ENCODE data around the gene RNF125. TPM values are rescaled to one million over a fixed set of nuclear protein-coding genes. Genes with fewer than 3 reads are reported as not detected.

The RNF125 gene
- total RNA-seq, 3 donors from 2014 or later, result 7.5 to 18.7 (median 8.9) TPM

DNA sequence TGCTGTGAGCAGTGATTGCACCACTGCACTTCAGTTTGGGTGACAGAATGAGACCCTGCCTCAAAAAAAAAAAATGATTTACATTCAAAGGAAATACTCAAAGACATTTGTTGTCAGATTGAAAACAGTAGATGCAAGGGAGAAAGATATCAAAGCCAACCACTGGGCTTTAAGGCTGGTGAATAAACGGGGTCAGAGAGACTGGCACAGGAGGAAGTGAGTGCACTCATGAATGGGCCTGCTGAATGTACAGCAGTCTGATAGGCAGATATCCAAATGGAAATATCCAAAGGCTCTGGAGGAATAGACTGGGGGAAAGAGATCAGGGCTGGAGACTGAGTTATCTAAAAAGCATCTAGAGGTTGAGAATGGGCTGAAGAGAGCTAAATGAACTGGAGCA lies 10.9 kb downstream of the RNF125 start:
- Histone ChIP-seq H3K9me3 (no peaks in the 10 kb centered on the region), H3K36me3 (ENCODE audit: low read depth) (no peaks in the 10 kb centered on the region), H3K4me3 (no peak overlapping the region), H3K4me1 (ENCODE audit: low read depth) (no peaks in the 10 kb centered on the region)
- TF ChIP-seq, protein P1, sequence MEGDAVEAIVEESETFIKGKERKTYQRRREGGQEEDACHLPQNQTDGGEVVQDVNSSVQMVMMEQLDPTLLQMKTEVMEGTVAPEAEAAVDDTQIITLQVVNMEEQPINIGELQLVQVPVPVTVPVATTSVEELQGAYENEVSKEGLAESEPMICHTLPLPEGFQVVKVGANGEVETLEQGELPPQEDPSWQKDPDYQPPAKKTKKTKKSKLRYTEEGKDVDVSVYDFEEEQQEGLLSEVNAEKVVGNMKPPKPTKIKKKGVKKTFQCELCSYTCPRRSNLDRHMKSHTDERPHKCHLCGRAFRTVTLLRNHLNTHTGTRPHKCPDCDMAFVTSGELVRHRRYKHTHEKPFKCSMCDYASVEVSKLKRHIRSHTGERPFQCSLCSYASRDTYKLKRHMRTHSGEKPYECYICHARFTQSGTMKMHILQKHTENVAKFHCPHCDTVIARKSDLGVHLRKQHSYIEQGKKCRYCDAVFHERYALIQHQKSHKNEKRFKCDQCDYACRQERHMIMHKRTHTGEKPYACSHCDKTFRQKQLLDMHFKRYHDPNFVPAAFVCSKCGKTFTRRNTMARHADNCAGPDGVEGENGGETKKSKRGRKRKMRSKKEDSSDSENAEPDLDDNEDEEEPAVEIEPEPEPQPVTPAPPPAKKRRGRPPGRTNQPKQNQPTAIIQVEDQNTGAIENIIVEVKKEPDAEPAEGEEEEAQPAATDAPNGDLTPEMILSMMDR (IDR thresholded peaks at IDR 0.05), result no peak
- DNase-seq (no peak), ATAC-seq (no peak)
- intact Hi-C loops (cut with DNase I, micrococcal nuclease), result no loop called here

DNA sequence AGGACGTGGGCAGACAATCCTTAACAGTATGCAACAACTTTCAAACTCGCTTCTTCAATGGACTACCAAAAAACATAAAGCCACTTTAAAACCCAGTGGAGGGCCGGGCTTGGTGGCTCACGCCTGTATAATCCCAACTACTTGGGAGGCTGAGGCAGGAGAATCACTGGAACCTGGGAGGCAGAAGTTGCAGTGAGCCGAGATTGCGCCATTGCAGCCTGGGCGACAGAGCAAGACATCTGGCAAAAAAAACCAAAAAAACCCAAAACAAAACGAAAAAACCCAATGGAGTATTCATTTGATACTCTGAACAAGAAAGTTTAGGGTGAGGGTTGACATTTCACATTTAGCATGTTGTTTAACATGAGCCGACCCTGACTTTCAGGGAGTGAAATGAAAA lies 14.0 kb downstream of the RNF125 start:
- intact Hi-C loops (cut with DNase I, micrococcal nuclease), result no loop called here
- Histone ChIP-seq H3K4me1 (ENCODE audit: low read depth) (no peaks in the 10 kb centered on the region), H3K4me3 (no peak overlapping the region), H3K9me3 (no peaks in the 10 kb centered on the region), H3K36me3 (ENCODE audit: low read depth) (no peaks in the 10 kb centered on the region)
- TF ChIP-seq, protein P1 (IDR thresholded peaks at IDR 0.05), result no peak
- ATAC-seq, result no peak
- no peak for DNase-seq

DNA sequence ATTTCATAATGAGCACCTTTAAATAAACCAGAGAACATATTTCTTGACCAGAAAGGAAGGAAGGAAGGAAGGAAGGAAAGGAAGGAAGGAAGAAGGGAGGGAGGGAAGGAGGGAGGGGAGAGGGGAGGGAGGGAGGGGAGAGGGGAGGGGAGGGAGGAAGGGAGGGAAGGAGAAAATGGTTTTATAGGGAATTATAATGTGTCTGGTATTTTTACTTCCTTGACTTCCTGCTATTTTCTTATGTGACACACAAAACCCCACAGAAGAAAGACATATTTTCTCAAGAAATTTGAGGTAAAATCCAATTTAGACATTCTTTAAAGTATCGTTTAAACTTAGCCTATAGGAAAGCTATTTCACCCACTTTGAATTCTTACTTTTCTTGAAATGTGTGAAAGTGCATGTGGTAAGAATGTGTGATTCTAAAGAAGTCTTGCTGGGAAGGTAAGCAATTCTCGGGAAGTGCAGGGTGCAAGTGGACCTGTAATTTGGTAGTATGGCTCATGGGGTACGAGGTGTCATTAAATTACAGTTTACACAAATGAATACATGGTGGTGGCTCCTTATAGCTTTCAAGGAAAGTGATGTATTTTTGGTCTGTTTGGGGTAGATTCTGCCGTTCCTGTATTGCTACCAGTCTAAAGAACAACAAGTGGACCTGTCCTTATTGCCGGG lies 18.0 kb downstream of the RNF125 start:
- DNase-seq, result no peak
- ATAC-seq, result no peak
- peaks cover 3% of the 10 kb centered on the region for H3K4me1 ChIP-seq (ENCODE audit: low read depth)
- H3K4me3 ChIP-seq, result no peak overlapping the region
- no peaks in the 10 kb centered on the region for H3K36me3 ChIP-seq (ENCODE audit: low read depth)
- TF ChIP-seq, protein P1 (IDR thresholded peaks at IDR 0.05), result no peak
- H3K9me3 ChIP-seq, result no peaks in the 10 kb centered on the region
- intact Hi-C loops (cut with DNase I, micrococcal nuclease), result no loop called here

DNA sequence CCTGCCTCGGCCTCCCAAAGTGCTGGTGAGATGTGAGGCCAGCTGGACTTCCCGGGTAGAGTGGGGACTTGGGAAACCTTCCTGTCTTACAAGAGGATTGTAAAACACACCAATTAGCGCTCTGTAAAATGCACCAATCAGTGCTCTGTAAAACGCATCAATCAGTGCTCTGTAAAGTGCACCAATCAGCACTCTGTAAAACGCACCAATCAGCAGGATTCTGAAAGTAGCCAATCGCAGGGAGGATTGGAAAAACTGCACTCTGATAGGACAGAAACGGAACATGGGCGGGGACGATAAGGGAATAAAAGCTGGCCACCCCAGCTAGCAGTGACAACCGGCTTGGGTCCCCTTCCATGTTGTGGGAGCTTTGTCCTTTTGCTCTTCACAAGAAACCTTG lies 19.0 kb downstream of the RNF125 start:
- intact Hi-C loops (cut with DNase I, micrococcal nuclease), result no loop called here
- Histone ChIP-seq H3K4me3 (no peak overlapping the region), H3K36me3 (ENCODE audit: low read depth) (no peaks in the 10 kb centered on the region), H3K9me3 (no peaks in the 10 kb centered on the region), H3K4me1 (ENCODE audit: low read depth) (peaks cover 3% of the 10 kb centered on the region)
- TF ChIP-seq, protein P1 (IDR thresholded peaks at IDR 0.05), result no peak
- DNase-seq (no peak), ATAC-seq (no peak)

DNA sequence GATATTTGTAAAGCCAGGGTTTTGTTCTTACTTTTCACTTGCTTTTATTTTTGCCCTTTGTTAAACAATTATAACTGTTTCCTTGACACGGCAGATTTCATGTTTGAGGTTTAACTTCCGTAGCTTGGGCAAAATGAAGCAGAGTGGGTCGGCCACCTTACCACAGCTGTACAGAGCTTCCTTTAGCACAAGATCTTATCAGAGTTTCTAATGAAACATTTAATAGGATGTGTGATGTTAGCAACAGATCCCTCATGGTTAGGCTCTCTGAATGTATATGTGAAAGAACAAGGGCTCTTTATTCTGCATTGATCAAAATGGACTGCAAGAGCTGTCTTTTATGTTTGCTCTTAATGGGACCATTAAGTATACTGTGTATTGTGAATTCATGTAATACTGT lies 22.3 kb downstream of the RNF125 start:
- Histone ChIP-seq H3K4me3 (no peak overlapping the region), H3K36me3 (ENCODE audit: low read depth) (no peaks in the 10 kb centered on the region), H3K4me1 (ENCODE audit: low read depth) (peaks cover 3% of the 10 kb centered on the region), H3K9me3 (no peaks in the 10 kb centered on the region)
- intact Hi-C loops (cut with DNase I, micrococcal nuclease), result no loop called here
- TF ChIP-seq, protein P1 (IDR thresholded peaks at IDR 0.05), result no peak
- DNase-seq, result peak in 1 of 3 donors; percentile 31
- peak; percentile 78 for ATAC-seq

DNA sequence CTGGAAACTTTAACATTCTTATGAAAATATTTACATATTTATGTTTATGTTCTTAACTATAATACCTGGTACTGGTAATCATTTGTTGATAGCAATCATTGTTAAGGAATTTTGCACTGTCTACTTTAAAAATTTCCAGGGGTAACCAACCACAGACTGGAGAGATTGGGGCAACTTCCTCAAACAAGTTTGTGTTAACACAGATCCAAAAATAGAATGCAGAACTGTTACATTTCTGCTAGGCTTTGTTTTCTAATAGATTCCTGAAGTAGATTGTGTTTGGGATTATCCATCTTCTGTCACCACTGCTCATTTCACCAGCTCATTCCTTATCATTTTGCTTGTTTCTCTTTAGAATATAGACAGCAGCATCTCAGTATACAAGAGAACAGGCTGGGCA lies 23.7 kb downstream of the RNF125 start:
- Histone ChIP-seq H3K4me1 (ENCODE audit: low read depth) (peaks cover 3% of the 10 kb centered on the region), H3K36me3 (ENCODE audit: low read depth) (no peaks in the 10 kb centered on the region), H3K9me3 (no peaks in the 10 kb centered on the region), H3K4me3 (no peak overlapping the region)
- TF ChIP-seq, protein P1 (IDR thresholded peaks at IDR 0.05), result no peak
- intact Hi-C loops (cut with DNase I, micrococcal nuclease), result no loop called here
- no peak for ATAC-seq
- DNase-seq, result no peak
